ENCODE results near the gene THAP7.
"Not testable (repeated sequence)": the region's sequence is repeated elsewhere in the genome, so short reads cannot be mapped to it uniquely, and the experiment has no call there.

DNA sequence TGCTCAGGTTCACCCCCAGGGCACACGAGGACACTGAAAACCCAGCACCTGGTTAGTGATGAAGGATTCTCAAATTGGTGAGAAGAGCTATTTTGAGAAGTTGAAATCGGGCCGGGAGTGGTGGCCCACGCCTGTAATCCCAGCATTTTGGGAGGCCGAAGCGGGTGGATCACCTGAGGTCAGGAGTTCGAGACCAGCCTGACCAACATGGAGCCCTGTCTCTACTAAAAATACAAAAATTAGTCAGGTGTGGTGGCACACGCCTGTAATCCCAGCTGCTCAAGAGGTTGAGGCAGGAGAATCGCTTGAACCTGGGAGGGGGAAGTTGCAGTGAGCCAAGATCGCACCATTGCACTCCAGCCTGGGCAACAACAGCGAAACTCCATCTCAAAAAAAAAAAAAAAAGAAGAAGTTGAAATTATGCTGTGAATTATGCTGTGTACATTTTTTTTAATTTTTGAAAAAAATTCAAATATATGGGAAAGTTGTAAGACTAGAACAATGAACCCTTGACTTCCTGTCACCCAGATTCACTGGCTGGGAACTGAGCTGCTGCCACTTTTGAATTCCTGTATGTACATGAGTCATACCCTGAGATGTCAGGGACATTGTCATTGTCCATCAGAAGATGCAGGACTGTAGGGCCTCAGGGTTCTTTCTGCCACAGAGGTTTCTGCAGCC is 29.8 kb downstream of the THAP7 start:
- TF ChIP-seq, protein P1, sequence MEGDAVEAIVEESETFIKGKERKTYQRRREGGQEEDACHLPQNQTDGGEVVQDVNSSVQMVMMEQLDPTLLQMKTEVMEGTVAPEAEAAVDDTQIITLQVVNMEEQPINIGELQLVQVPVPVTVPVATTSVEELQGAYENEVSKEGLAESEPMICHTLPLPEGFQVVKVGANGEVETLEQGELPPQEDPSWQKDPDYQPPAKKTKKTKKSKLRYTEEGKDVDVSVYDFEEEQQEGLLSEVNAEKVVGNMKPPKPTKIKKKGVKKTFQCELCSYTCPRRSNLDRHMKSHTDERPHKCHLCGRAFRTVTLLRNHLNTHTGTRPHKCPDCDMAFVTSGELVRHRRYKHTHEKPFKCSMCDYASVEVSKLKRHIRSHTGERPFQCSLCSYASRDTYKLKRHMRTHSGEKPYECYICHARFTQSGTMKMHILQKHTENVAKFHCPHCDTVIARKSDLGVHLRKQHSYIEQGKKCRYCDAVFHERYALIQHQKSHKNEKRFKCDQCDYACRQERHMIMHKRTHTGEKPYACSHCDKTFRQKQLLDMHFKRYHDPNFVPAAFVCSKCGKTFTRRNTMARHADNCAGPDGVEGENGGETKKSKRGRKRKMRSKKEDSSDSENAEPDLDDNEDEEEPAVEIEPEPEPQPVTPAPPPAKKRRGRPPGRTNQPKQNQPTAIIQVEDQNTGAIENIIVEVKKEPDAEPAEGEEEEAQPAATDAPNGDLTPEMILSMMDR (IDR thresholded peaks at IDR 0.05): not testable (repeated sequence)
- TF ChIP-seq EZH2phosphoT487 (IDR thresholded peaks at IDR 0.05): not testable (repeated sequence)

Data from neural progenitor cell (in vitro differentiated cells).